BLaER1 (cell line): ENCODE measurements around the gene EML4.

ENCODE experiments used
- H3K27ac ChIP-seq: shearing (Covaris generic); formaldehyde crosslinking; 2 replicates; pipeline ENCODE4 v1.8.1; 2022
- H3K27me3 ChIP-seq: shearing (Covaris generic); formaldehyde crosslinking; 2 replicates; pipeline ENCODE4 v1.8.1; 2022
- H3K36me3 ChIP-seq: shearing (Covaris generic); formaldehyde crosslinking; 2 replicates; pipeline ENCODE4 v1.8.1; 2022
- H3K4me1 ChIP-seq: shearing (Covaris generic); formaldehyde crosslinking; 2 replicates; pipeline ENCODE4 v1.8.1; 2022
- H3K4me2 ChIP-seq: shearing (Covaris generic); formaldehyde crosslinking; 2 replicates; pipeline ENCODE4 v1.8.1; 2022
- H3K4me3 ChIP-seq: shearing (Covaris generic); formaldehyde crosslinking; 2 replicates; pipeline ENCODE4 v1.8.1; 2022
- H3K9ac ChIP-seq: shearing (Covaris generic); formaldehyde crosslinking; 2 replicates; pipeline ENCODE4 v1.8.1; 2022
- H3K9me3 ChIP-seq: shearing (Covaris generic); formaldehyde crosslinking; 2 replicates; pipeline ENCODE4 v1.8.1; 2022
- H4K20me1 ChIP-seq: shearing (Covaris generic); formaldehyde crosslinking; 2 replicates; pipeline ENCODE4 v1.8.1; 2022
- Cebpa-rat ChIP-seq: shearing (Covaris generic); IDR thresholded peaks from 2 replicates; pipeline ENCODE4 v1.8.1; 2022

The EML4 gene

DNA sequence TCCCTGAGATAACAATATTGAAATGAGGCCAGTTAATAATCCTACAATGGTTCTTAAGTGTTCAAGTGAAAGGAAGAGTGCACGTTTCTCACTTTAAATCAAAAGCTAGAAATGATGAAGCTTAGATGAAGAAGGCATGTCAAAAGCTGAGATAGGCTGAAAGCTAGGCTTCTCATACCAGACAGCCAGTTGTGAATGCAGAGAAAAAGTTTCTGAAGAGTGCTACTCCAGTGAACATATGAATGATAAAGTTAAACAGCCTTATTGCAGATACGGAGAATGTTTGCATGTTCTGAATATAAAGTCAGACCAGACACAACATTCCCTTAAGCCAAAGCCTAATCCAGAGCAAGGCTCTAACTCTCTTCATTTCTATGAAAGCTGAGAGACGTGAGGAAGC lies 51.4 kb downstream of the EML4 start:
- Histone ChIP-seq H3K9ac (no peak overlapping the region), H3K4me3 (no peak overlapping the region), H4K20me1 (no peaks in the 10 kb centered on the region), H3K4me2 (no peak overlapping the region), H3K4me1 (no peaks in the 10 kb centered on the region; the same call in 1 of the 2 replicates), H3K36me3 (peaks cover 6% of the 10 kb centered on the region; the same call in 1 of the 2 replicates), H3K27me3 (no peaks in the 10 kb centered on the region), H3K9me3 (peaks cover 9% of the 10 kb centered on the region), H3K27ac (no peak overlapping the region)
- no peak for TF ChIP-seq Cebpa-rat

GRCh38 chr2:42223067-42223854 lies 54.1 kb downstream of the EML4 start:
- no peak for TF ChIP-seq Cebpa-rat
- no peaks in the 10 kb centered on the region; the same call in 1 of the 2 replicates for H3K4me1 ChIP-seq
- no peak overlapping the region for H3K4me2 ChIP-seq
- peaks cover 6% of the 10 kb centered on the region; the same call in 1 of the 2 replicates for H3K36me3 ChIP-seq
- no peak overlapping the region for H3K9ac ChIP-seq
- H3K4me3 ChIP-seq = no peak overlapping the region
- no peaks in the 10 kb centered on the region for H4K20me1 ChIP-seq
- H3K27me3 ChIP-seq = no peaks in the 10 kb centered on the region
- H3K9me3 ChIP-seq = peaks cover 2% of the 10 kb centered on the region; the same call in 1 of the 2 replicates
- no peak overlapping the region for H3K27ac ChIP-seq

DNA sequence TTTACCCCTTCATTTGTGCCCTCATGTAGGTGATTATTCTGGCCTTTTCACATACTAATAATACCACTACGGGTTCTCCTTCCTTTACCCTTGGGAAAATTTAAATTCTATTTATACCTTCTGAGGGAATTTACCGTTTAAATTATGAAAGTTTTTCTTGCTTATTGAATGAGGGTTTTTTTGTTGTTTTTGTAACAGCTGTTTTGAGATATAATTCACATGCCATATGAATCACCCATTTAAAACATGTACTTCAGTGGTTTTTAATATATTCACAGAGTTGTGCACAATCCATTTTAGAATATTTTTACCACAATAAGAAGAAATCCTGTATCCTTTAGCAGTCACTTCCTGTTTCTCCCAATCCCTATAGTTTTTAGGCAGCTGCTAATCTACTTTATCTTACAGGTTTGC lies 54.7 kb downstream of the EML4 start:
- H3K36me3 ChIP-seq = peaks cover 6% of the 10 kb centered on the region; the same call in 1 of the 2 replicates
- H3K9ac ChIP-seq = no peak overlapping the region
- no peaks in the 10 kb centered on the region for H3K9me3 ChIP-seq
- TF ChIP-seq Cebpa-rat = no peak
- H3K27me3 ChIP-seq = no peaks in the 10 kb centered on the region
- no peaks in the 10 kb centered on the region; the same call in 1 of the 2 replicates for H3K4me1 ChIP-seq
- no peak overlapping the region for H3K27ac ChIP-seq
- no peaks in the 10 kb centered on the region for H4K20me1 ChIP-seq
- H3K4me2 ChIP-seq = no peak overlapping the region
- H3K4me3 ChIP-seq = no peak overlapping the region

DNA sequence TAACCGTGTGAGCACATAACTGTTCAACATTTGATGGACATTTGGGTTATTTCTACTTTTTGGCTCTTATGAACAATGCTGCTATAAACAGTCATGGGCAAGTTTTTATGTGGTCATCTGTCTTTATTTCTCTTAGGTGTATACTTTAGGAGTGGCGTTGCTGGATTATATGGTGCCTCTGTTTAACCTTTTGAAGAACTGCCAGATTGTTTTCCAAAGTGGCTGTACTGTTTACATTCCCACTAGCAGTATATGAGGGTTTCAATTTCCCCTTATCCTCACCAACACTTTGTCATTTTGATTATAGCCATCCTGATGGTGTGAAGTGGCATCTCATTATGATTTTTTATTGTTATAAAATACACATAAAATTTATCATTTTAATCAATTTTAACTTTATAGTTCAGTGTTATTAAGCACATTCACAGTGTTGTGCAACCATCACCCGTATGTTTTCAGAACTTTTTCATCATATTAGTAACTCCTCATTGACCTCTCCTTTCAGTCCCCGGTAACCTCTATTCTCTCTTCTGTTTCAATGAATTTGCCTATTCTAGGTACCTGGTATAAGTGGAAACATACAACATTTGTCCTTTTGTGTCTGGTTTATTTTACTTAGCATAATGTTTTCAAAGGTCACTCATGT lies 55.4 kb downstream of the EML4 start:
- no peaks in the 10 kb centered on the region; the same call in 1 of the 2 replicates for H3K4me1 ChIP-seq
- H3K9ac ChIP-seq = no peak overlapping the region
- TF ChIP-seq Cebpa-rat = no peak
- H3K9me3 ChIP-seq = no peaks in the 10 kb centered on the region
- peaks cover 6% of the 10 kb centered on the region; the same call in 1 of the 2 replicates for H3K36me3 ChIP-seq
- H3K27ac ChIP-seq = no peak overlapping the region
- no peaks in the 10 kb centered on the region for H4K20me1 ChIP-seq
- no peak overlapping the region for H3K4me3 ChIP-seq
- H3K27me3 ChIP-seq = no peaks in the 10 kb centered on the region
- H3K4me2 ChIP-seq = no peak overlapping the region

GRCh38 chr2:42225573-42225972 lies 56.4 kb downstream of the EML4 start:
- no peaks in the 10 kb centered on the region for H4K20me1 ChIP-seq
- H3K4me1 ChIP-seq = peaks cover 8% of the 10 kb centered on the region; the same call in 1 of the 2 replicates
- H3K4me2 ChIP-seq = no peak overlapping the region
- no peak for TF ChIP-seq Cebpa-rat
- no peaks in the 10 kb centered on the region for H3K9me3 ChIP-seq
- H3K9ac ChIP-seq = no peak overlapping the region
- H3K27ac ChIP-seq = no peak overlapping the region
- no peaks in the 10 kb centered on the region for H3K27me3 ChIP-seq
- H3K4me3 ChIP-seq = no peak overlapping the region
- peaks cover 6% of the 10 kb centered on the region; the same call in 1 of the 2 replicates for H3K36me3 ChIP-seq

DNA sequence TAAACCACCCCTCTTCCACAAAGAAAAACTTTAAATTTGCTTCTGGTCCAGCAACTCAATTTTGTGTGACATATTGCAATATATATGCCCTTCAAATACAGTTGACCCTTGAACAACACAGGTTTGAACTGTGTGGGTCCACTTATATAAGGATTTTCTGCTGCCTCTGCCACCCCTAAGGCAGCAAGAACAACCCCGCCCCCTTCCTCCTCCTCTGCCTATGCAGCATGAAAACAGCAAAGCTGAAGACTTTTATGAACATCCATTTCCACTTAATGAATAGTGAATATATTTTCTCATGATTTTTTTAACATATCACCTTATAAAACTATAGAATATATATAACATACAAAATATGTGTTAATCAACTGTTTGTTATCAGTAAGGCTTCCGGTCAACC lies 58.3 kb downstream of the EML4 start:
- Histone ChIP-seq H3K4me1 (peaks cover 8% of the 10 kb centered on the region; the same call in 1 of the 2 replicates), H3K27ac (no peak overlapping the region), H3K27me3 (no peaks in the 10 kb centered on the region), H3K4me3 (no peak overlapping the region), H3K36me3 (no peaks in the 10 kb centered on the region), H4K20me1 (no peaks in the 10 kb centered on the region), H3K4me2 (no peak overlapping the region), H3K9me3 (no peaks in the 10 kb centered on the region), H3K9ac (no peak overlapping the region)
- no peak for TF ChIP-seq Cebpa-rat

- no peak for TF ChIP-seq Cebpa-rat
- Histone ChIP-seq H3K4me3 (no peak overlapping the region), H3K36me3 (no peaks in the 10 kb centered on the region), H3K27me3 (no peaks in the 10 kb centered on the region), H3K27ac (no peak overlapping the region), H3K9ac (no peak overlapping the region), H3K4me2 (no peak overlapping the region), H3K9me3 (no peaks in the 10 kb centered on the region), H4K20me1 (no peaks in the 10 kb centered on the region), H3K4me1 (peaks cover 8% of the 10 kb centered on the region; the same call in 1 of the 2 replicates)
Observed at GRCh38 chr2:42228101-42228500, 58.9 kb downstream of the EML4 start.

DNA sequence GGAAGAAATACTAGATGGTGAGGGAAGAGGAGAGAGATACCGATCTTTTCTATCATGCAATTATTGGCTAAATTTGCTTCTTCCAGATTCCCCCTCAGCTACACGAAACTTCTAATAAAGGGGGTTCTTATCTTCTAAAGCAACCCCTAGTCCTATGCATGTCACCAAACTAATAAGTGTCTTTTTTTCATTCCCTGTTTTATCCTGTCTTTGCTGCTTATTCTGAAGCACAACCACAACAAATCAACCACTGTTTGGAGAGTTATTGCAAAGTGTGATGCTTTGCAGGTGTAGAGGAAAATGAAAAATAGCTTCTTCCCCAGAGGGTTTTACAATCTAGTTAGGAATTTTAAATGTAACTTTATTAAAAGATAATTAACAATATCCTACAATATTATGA lies 60.8 kb downstream of the EML4 start:
- Histone ChIP-seq H3K36me3 (no peaks in the 10 kb centered on the region), H3K4me3 (no peak overlapping the region), H3K27ac (no peak overlapping the region), H3K4me1 (peaks cover 8% of the 10 kb centered on the region; the same call in 1 of the 2 replicates), H3K4me2 (no peak overlapping the region), H3K9ac (no peak overlapping the region), H4K20me1 (no peaks in the 10 kb centered on the region), H3K9me3 (no peaks in the 10 kb centered on the region), H3K27me3 (no peaks in the 10 kb centered on the region)
- no peak for TF ChIP-seq Cebpa-rat

- Histone ChIP-seq H3K9me3 (no peaks in the 10 kb centered on the region), H3K27me3 (no peaks in the 10 kb centered on the region), H4K20me1 (no peaks in the 10 kb centered on the region), H3K27ac (no peak overlapping the region), H3K4me1 (peaks cover 8% of the 10 kb centered on the region; the same call in 1 of the 2 replicates), H3K9ac (no peak overlapping the region), H3K36me3 (no peaks in the 10 kb centered on the region), H3K4me2 (no peak overlapping the region), H3K4me3 (no peak overlapping the region)
- TF ChIP-seq Cebpa-rat = no peak
Observed at GRCh38 chr2:42230891-42231290, 61.7 kb downstream of the EML4 start.

- Histone ChIP-seq H3K4me3 (no peak overlapping the region), H3K27ac (no peak overlapping the region), H3K4me2 (no peak overlapping the region), H3K9ac (no peak overlapping the region), H3K27me3 (no peaks in the 10 kb centered on the region), H4K20me1 (no peaks in the 10 kb centered on the region), H3K9me3 (no peaks in the 10 kb centered on the region), H3K36me3 (no peaks in the 10 kb centered on the region), H3K4me1 (peaks cover 8% of the 10 kb centered on the region; the same call in 1 of the 2 replicates)
- TF ChIP-seq Cebpa-rat = no peak
Observed at GRCh38 chr2:42232024-42232423, 62.9 kb downstream of the EML4 start.
